Right lobe of liver (tissue), 4 donors: Measurements from ENCODE around the gene FOXP3.

ENCODE experiments used
- POLR2A ChIP-seq: fragments of 450-650 bp; IDR thresholded peaks from one replicate; pipeline ENCODE4 v1.6.1; 2017; ENCODE audit warnings: antibody characterized with exemption, mild to moderate bottlenecking
- TF ChIP-seq, protein P1 (sequence below), 4 donors: fragments of 200-600 bp in 3 of 4; fragments of 450-650 bp in 1 of 4; IDR thresholded peaks; one replicate each; pipeline versions ENCODE4 v1.5.1 to v1.8.0; 2016 to 2022; ENCODE audit warnings: antibody characterized with exemption in 4 of 4, mild to moderate bottlenecking in 2 of 4
- donor health status: DM: no; HTN: no; CAD: no.
- donor health status: DM: no; HTN: no; CAD: no.
- donor health status: DM: no; HTN: yes; CAD: no.

- TF ChIP-seq, protein P1, sequence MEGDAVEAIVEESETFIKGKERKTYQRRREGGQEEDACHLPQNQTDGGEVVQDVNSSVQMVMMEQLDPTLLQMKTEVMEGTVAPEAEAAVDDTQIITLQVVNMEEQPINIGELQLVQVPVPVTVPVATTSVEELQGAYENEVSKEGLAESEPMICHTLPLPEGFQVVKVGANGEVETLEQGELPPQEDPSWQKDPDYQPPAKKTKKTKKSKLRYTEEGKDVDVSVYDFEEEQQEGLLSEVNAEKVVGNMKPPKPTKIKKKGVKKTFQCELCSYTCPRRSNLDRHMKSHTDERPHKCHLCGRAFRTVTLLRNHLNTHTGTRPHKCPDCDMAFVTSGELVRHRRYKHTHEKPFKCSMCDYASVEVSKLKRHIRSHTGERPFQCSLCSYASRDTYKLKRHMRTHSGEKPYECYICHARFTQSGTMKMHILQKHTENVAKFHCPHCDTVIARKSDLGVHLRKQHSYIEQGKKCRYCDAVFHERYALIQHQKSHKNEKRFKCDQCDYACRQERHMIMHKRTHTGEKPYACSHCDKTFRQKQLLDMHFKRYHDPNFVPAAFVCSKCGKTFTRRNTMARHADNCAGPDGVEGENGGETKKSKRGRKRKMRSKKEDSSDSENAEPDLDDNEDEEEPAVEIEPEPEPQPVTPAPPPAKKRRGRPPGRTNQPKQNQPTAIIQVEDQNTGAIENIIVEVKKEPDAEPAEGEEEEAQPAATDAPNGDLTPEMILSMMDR (IDR thresholded peaks at IDR 0.05), result no peak
- TF ChIP-seq POLR2A, result no peak
These were observed 52.3 kb downstream of the FOXP3 start for GRCh38 chrX:49212209-49212608.
